SK-N-SH (cell line): ENCODE results near the gene KCNC4. TPM values are rescaled to one million over a fixed set of nuclear protein-coding genes. Genes with fewer than 3 reads are reported as not detected.
A peak's percentile ranks its signal among the peaks of the same experiment; 100 is the strongest.

Source experiments
- CTCF ChIA-PET: fragments of 300-600, 350-600 bp; formaldehyde crosslinking; extraction: SDS; loops from one replicate; lab custom pipeline; 2021; lab: Yijun Ruan, JAX
- POLR2A ChIA-PET: fragments of 350-600 bp; sonication (Branson Sonifier 250); formaldehyde crosslinking; extraction: SDS; loops from one replicate; lab custom pipeline; 2020; ENCODE audit warnings: antibody characterized with exemption, inconsistent platforms; lab: Yijun Ruan, JAX
- DNase-seq: peaks from one replicate; pipeline ENCODE4 v3.0.0; 2012
- H2AFZ ChIP-seq: fragments of 200-600 bp; sonication (generic); 2 replicates; pipeline ENCODE4 v1.8.1; 2016; ENCODE audit warnings: antibody characterized with exemption, mild to moderate bottlenecking, low read depth
- H3F3A ChIP-seq: fragments of 200-600 bp; sonication (generic); replicated peaks from 2 replicates; pipeline ENCODE3; 2016; ENCODE audit warnings: antibody characterized with exemption, mild to moderate bottlenecking; ENCODE audit not compliant: insufficient read depth
- H3K27ac ChIP-seq, 2 experiments: fragments of 200-500 bp in 1 of 2; fragments of 200-600 bp in 1 of 2; sonication (Bioruptor generic) in 1 of 2; sonication (generic), shearing (Covaris generic) in 1 of 2; 2 replicates each; pipeline versions ENCODE4 v1.5.1 to v1.6.1; 2014 to 2016; ENCODE audit warnings: low read depth in 2 of 2, inconsistent platforms in 1 of 2, low read length in 1 of 2, mild to moderate bottlenecking in 1 of 2, mixed read lengths in 1 of 2
- H3K27me3 ChIP-seq: fragments of 200-600 bp; sonication (generic), shearing (Covaris generic); 2 replicates; pipeline ENCODE4 v1.6.1; 2016; ENCODE audit warnings: mixed run types; ENCODE audit not compliant: insufficient read depth
- H3K36me3 ChIP-seq, 2 experiments: fragments of 200-500 bp in 1 of 2; fragments of 200-600 bp in 1 of 2; sonication (Bioruptor generic) in 1 of 2; sonication (generic) in 1 of 2; replicated peaks in 1 of 2; 2 replicates each; pipeline versions ENCODE3 to v1.5.1; 2014 to 2016; ENCODE audit warnings: low read length in 1 of 2, mild to moderate bottlenecking in 1 of 2; ENCODE audit not compliant: insufficient read depth in 2 of 2, control insufficient read depth in 1 of 2
- H3K4me1 ChIP-seq, 2 experiments: fragments of 200-500 bp in 1 of 2; fragments of 200-600 bp in 1 of 2; sonication (Bioruptor generic) in 1 of 2; sonication (generic), shearing (Covaris generic) in 1 of 2; 2 replicates each; pipeline versions ENCODE4 v1.5.1 to v1.6.1; 2014 to 2016; ENCODE audit warnings: low read depth in 1 of 2, low read length in 1 of 2, mixed run types in 1 of 2; ENCODE audit not compliant: insufficient read depth in 2 of 2, control insufficient read depth in 1 of 2
- H3K4me2 ChIP-seq: fragments of 200-600 bp; sonication (generic), shearing (Covaris generic); 2 replicates; pipeline ENCODE4 v1.6.1; 2017; ENCODE audit warnings: mixed run types
- H3K4me3 ChIP-seq, 2 experiments: fragments of 200-500 bp in 1 of 2; fragments of 200-600 bp in 1 of 2; sonication (Bioruptor generic) in 1 of 2; sonication (generic), shearing (Covaris generic) in 1 of 2; 2 replicates each; pipeline versions ENCODE4 v1.5.1 to v1.8.1; 2014 to 2016; ENCODE audit warnings: low read depth in 2 of 2, inconsistent platforms in 1 of 2, low read length in 1 of 2, mild to moderate bottlenecking in 1 of 2, mixed read lengths in 1 of 2, moderate library complexity in 1 of 2
- H3K79me2 ChIP-seq: fragments of 200-600 bp; sonication (generic); 2 replicates; pipeline ENCODE4 v1.8.1; 2017; ENCODE audit warnings: mild to moderate bottlenecking; ENCODE audit not compliant: insufficient read depth
- H3K9ac ChIP-seq: fragments of 200-600 bp; sonication (generic); 2 replicates; pipeline ENCODE4 v1.6.1; 2017; ENCODE audit warnings: mixed run types
- H3K9me2 ChIP-seq: fragments of 200-600 bp; sonication (generic); 2 replicates; pipeline ENCODE4 v1.6.1; 2017; ENCODE audit warnings: mixed run types
- H3K9me3 ChIP-seq: fragments of 200-600 bp; sonication (generic); 2 replicates; pipeline ENCODE4 v1.6.1; 2017; ENCODE audit warnings: mixed run types, mild to moderate bottlenecking, moderate library complexity
- H4K20me1 ChIP-seq: fragments of 200-600 bp; sonication (generic); 2 replicates; pipeline ENCODE4 v1.6.1; 2017; ENCODE audit warnings: mild to moderate bottlenecking, mixed run types; ENCODE audit not compliant: insufficient read depth
- FOSL2 ChIP-seq: IDR thresholded peaks from 2 replicates; pipeline ENCODE4 v1.4.0; 2012; ENCODE audit warnings: low read depth, mild to moderate bottlenecking, moderate library complexity, borderline replicate concordance
- FOXJ3 ChIP-seq: sonication (generic); formaldehyde crosslinking; IDR thresholded peaks from 2 replicates; pipeline ENCODE4 v1.5.1; 2020; ENCODE audit warnings: mild to moderate bottlenecking, missing genetic modification reagents
- NRF1 ChIP-seq: IDR thresholded peaks from 2 replicates; pipeline ENCODE4 v1.6.1; 2012; ENCODE audit warnings: low read depth, mild to moderate bottlenecking, low read length
- RAD21 ChIP-seq: IDR thresholded peaks from 2 replicates; pipeline ENCODE4 v1.6.1; 2012; ENCODE audit warnings: mild to moderate bottlenecking, low read length
- RFX5 ChIP-seq: IDR thresholded peaks from 2 replicates; pipeline ENCODE4 v1.6.1; 2012; ENCODE audit warnings: mild to moderate bottlenecking, improper control_type of control experiment, low read length
- SMC3 ChIP-seq: IDR thresholded peaks from 2 replicates; pipeline ENCODE4 v1.6.1; 2012; ENCODE audit warnings: low read depth, low read length, improper control_type of control experiment
- TAF1 ChIP-seq: IDR thresholded peaks from 2 replicates; pipeline ENCODE4 v1.6.1; 2012; ENCODE audit warnings: low read depth, mild to moderate bottlenecking, low read length, moderate library complexity, borderline replicate concordance
- TCF12 ChIP-seq: IDR thresholded peaks from 2 replicates; pipeline ENCODE4 v1.4.0; 2012
- WGBS: methylation state at CpG from one replicate; pipeline ENCODE4 v1.1.6; 2017; ENCODE audit warnings: low lambda C conversion rate; 5-methylcytosine and 5-hydroxymethylcytosine counted together
- polyA plus RNA-seq, 3 experiments: library from polyadenylated mRNA; depleted of rRNA; stranded (reverse); fragments of >200 nt; gene quantifications; 2 replicates each; pipeline ENCODE4 v1.2.3, GENCODE V29; 2012
- TF ChIP-seq, protein P1 (sequence below): fragments of 200-600 bp; sonication (generic); IDR thresholded peaks from 2 replicates; pipeline ENCODE4 v1.6.1; 2017; ENCODE audit warnings: antibody characterized with exemption, mild to moderate bottlenecking, moderate library complexity
- TF ChIP-seq, protein P2 (sequence below): IDR thresholded peaks from 2 replicates; pipeline ENCODE4 v1.6.1; 2012; ENCODE audit warnings: mild to moderate bottlenecking, low read depth, low read length, moderate library complexity

Gene KCNC4
- polyA plus RNA-seq, 1 of the 3 experiments (the other 2 are of a cell fraction), result 0.51 TPM

DNA sequence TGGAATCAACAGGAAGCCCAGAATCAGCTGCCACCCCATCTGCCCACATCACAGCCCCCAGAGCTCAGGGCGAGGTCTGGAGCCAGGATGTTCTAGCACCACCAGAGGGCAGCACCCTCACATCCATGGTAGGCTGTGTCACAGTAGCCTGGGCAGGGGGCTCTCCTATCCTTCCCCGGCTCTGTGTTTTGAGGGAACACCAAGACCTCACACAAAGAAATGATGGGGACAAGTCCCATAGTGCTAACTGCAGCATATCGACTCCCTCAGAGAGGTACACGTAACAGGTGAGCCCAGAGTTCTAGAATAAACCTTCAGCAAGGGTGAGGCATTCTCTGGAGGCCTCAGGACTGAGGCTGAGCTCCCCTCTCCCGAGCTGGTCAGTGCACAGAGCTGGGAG is 2.3 kb upstream of the KCNC4 start:
- H3K27me3 ChIP-seq, result peaks cover 21% of the 10 kb centered on the region
- CTCF ChIA-PET, result interaction anchor here (0.6 to 19.1 kb wide), 79 partner anchors 9 to 579 kb away, joined by 3 to 1300 read pairs (median 6); partner anchors contain the start of genes LAMTOR5 and RBM15
- H3K79me2 ChIP-seq, result no peaks in the 10 kb centered on the region
- no peak overlapping the region for H3K4me2 ChIP-seq
- no peaks in the 10 kb centered on the region for H3K9me3 ChIP-seq
- 23% methylated on average over 5 of the region's 5 CpGs for WGBS
- TF ChIP-seq SMC3 (peak; percentile 97), TCF12 (no peak), NRF1 (0 out of 2 replicates have a peak, but pooled peaks have one; percentile 11), RAD21 (peak; percentile 97), FOSL2 (no peak), FOXJ3 (no peak), RFX5 (no peak), TAF1 (no peak)
- TF ChIP-seq, protein P1, sequence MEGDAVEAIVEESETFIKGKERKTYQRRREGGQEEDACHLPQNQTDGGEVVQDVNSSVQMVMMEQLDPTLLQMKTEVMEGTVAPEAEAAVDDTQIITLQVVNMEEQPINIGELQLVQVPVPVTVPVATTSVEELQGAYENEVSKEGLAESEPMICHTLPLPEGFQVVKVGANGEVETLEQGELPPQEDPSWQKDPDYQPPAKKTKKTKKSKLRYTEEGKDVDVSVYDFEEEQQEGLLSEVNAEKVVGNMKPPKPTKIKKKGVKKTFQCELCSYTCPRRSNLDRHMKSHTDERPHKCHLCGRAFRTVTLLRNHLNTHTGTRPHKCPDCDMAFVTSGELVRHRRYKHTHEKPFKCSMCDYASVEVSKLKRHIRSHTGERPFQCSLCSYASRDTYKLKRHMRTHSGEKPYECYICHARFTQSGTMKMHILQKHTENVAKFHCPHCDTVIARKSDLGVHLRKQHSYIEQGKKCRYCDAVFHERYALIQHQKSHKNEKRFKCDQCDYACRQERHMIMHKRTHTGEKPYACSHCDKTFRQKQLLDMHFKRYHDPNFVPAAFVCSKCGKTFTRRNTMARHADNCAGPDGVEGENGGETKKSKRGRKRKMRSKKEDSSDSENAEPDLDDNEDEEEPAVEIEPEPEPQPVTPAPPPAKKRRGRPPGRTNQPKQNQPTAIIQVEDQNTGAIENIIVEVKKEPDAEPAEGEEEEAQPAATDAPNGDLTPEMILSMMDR, result peak; percentile 91
- TF ChIP-seq, protein P2, sequence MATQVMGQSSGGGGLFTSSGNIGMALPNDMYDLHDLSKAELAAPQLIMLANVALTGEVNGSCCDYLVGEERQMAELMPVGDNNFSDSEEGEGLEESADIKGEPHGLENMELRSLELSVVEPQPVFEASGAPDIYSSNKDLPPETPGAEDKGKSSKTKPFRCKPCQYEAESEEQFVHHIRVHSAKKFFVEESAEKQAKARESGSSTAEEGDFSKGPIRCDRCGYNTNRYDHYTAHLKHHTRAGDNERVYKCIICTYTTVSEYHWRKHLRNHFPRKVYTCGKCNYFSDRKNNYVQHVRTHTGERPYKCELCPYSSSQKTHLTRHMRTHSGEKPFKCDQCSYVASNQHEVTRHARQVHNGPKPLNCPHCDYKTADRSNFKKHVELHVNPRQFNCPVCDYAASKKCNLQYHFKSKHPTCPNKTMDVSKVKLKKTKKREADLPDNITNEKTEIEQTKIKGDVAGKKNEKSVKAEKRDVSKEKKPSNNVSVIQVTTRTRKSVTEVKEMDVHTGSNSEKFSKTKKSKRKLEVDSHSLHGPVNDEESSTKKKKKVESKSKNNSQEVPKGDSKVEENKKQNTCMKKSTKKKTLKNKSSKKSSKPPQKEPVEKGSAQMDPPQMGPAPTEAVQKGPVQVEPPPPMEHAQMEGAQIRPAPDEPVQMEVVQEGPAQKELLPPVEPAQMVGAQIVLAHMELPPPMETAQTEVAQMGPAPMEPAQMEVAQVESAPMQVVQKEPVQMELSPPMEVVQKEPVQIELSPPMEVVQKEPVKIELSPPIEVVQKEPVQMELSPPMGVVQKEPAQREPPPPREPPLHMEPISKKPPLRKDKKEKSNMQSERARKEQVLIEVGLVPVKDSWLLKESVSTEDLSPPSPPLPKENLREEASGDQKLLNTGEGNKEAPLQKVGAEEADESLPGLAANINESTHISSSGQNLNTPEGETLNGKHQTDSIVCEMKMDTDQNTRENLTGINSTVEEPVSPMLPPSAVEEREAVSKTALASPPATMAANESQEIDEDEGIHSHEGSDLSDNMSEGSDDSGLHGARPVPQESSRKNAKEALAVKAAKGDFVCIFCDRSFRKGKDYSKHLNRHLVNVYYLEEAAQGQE, result no peak
- no peak overlapping the region for H3K27ac ChIP-seq
- peaks cover 4% of the 10 kb centered on the region for H3F3A ChIP-seq
- H3K4me1 ChIP-seq, result peaks cover 0 to 38% of the 10 kb centered on the region in 2 experiments; a peak in 1 of 4 replicates
- H3K4me3 ChIP-seq, result no peak overlapping the region
- H3K9ac ChIP-seq, result no peak overlapping the region
- peak; percentile 89 for DNase-seq
- no peak overlapping the region for H2AFZ ChIP-seq
- H3K9me2 ChIP-seq, result no peaks in the 10 kb centered on the region
- H4K20me1 ChIP-seq, result no peaks in the 10 kb centered on the region
- POLR2A ChIA-PET, result interaction anchor here (0.6 to 1.7 kb wide), 5 partner anchors 32 to 130 kb away, joined by 3 to 7 read pairs (median 3); no protein-coding TSS in a partner anchor
- no peaks in the 10 kb centered on the region for H3K36me3 ChIP-seq
